HepG2 (cell line): ENCODE data around the gene TMEM273. TPM values are rescaled to one million over a fixed set of nuclear protein-coding genes. Genes with fewer than 3 reads are reported as not detected.

Source experiments
- ATAC-seq: fragments of 200-7000 bp; cut with Tn5 transposase; 3 replicates; pipeline ENCODE4 v1.9.1; 2020; ENCODE audit warnings: mild to moderate bottlenecking, moderate library complexity
- BruUV-seq: library from RNA; stranded (reverse); fragments of 400-500 nt; replicated peaks from 2 replicates; lab custom pipeline; 2021; lab: Mats Ljungman, UMichigan
- CTCF ChIA-PET: fragments of 300-600 bp; formaldehyde crosslinking; extraction: SDS; loops from one replicate; lab custom pipeline; 2021; ENCODE audit warnings: low total read pairs, inconsistent platforms, low intra/inter-chr PET ratio; lab: Yijun Ruan, JAX
- POLR2A ChIA-PET: fragments of 350-600 bp; sonication (Branson Sonifier 250); formaldehyde crosslinking; loops from one replicate; lab custom pipeline; 2020; ENCODE audit warnings: antibody characterized with exemption, inconsistent platforms; lab: Yijun Ruan, JAX
- DNase-seq: peaks from one replicate; pipeline ENCODE4 v3.0.0-alpha.2; 2015; ENCODE audit warnings: low spot score
- FAIRE-seq: peaks from 3 replicates; lab custom pipeline; 2011; peaks lifted over from hg19 to GRCh38; lab: Jason Lieb, UNC
- H2AFZ ChIP-seq: one replicate; pipeline ENCODE4 v1.6.1; 2011; ENCODE audit warnings: low read length, inconsistent platforms
- H3K27ac ChIP-seq: fragments of 300-600 bp; 3 replicates; pipeline ENCODE4 v1.8.0; 2011; ENCODE audit warnings: mixed run types, mild to moderate bottlenecking, mixed read lengths, low read length, inconsistent platforms; ENCODE audit not compliant: insufficient read depth; ENCODE audit errors: extremely low read length
- H3K27me3 ChIP-seq, 2 experiments: fragments of 200-600 bp in 1 of 2; 2 replicates in 1 of 2; 3 replicates in 1 of 2; pipeline versions ENCODE4 v1.6.0 to v1.8.0; 2011; ENCODE audit warnings: low read length in 2 of 2, mild to moderate bottlenecking in 2 of 2, moderate library complexity in 2 of 2, inconsistent platforms in 1 of 2; ENCODE audit not compliant: insufficient read depth in 2 of 2, control insufficient read depth in 1 of 2
- H3K36me3 ChIP-seq, 2 experiments: fragments of 200-600 bp in 1 of 2; replicated peaks in 1 of 2; 2 replicates in 1 of 2; 3 replicates in 1 of 2; pipeline versions ENCODE4 v1.5.1 to v1.8.0; 2011; ENCODE audit warnings: low read length in 2 of 2, inconsistent platforms in 1 of 2; ENCODE audit not compliant: insufficient read depth in 2 of 2, control insufficient read depth in 1 of 2
- H3K4me1 ChIP-seq: 2 replicates; pipeline ENCODE4 v1.5.1; 2012; ENCODE audit warnings: low read length, inconsistent platforms; ENCODE audit not compliant: insufficient read depth
- H3K4me2 ChIP-seq: 2 replicates; pipeline ENCODE4 v1.6.0; 2011; ENCODE audit warnings: low read depth, low read length, inconsistent platforms
- H3K4me3 ChIP-seq, 3 experiments: fragments of 200-600 bp in 1 of 3; sonication (generic), shearing (Covaris generic) in 1 of 3; replicated peaks in 1 of 3; 2 replicates each; pipeline ENCODE4 v1.5.1; 2011 to 2016; ENCODE audit warnings: low read length in 3 of 3, inconsistent platforms in 2 of 3, low read depth in 2 of 3, mild to moderate bottlenecking in 2 of 3, control low read depth in 1 of 3, mixed read lengths in 1 of 3; ENCODE audit not compliant: insufficient read depth in 1 of 3
- H3K79me2 ChIP-seq: one replicate; pipeline ENCODE4 v1.6.1; 2011; ENCODE audit warnings: low read length, inconsistent platforms; ENCODE audit not compliant: insufficient read depth
- H3K9ac ChIP-seq: 2 replicates; pipeline ENCODE4 v1.6.0; 2011; ENCODE audit warnings: mild to moderate bottlenecking, low read depth, low read length, inconsistent platforms; ENCODE audit not compliant: insufficient read depth
- H3K9me3 ChIP-seq: 2 replicates; pipeline ENCODE4 v1.5.1; 2012; ENCODE audit warnings: mild to moderate bottlenecking, low read length
- H4K20me1 ChIP-seq: 2 replicates; pipeline ENCODE4 v1.6.0; 2011; ENCODE audit warnings: inconsistent platforms, mild to moderate bottlenecking, low read length, moderate library complexity; ENCODE audit not compliant: insufficient read depth
- FOXA1 ChIP-seq, 2 experiments: fragments of 450-650 bp in 1 of 2; sonication (generic) in 1 of 2; formaldehyde crosslinking in 1 of 2; IDR thresholded peaks; 2 replicates each; pipeline versions ENCODE4 v1.4.0 to v1.6.1; 2016 to 2020; ENCODE audit warnings: missing genetic modification reagents in 1 of 2
- GATAD1 ChIP-seq: IDR thresholded peaks from 2 replicates; pipeline ENCODE4 v1.6.1; 2016; ENCODE audit warnings: missing genetic modification reagents, missing compliant biosample characterization
- HMG20A ChIP-seq: IDR thresholded peaks from 2 replicates; pipeline ENCODE4 v1.6.1; 2016; ENCODE audit warnings: borderline replicate concordance
- JDP2 ChIP-seq: sonication (generic); formaldehyde crosslinking; IDR thresholded peaks from 2 replicates; pipeline ENCODE4 v1.8.1; 2022; ENCODE audit warnings: missing genetic modification reagents, borderline replicate concordance
- MAFG ChIP-seq: sonication (generic); formaldehyde crosslinking; IDR thresholded peaks from 2 replicates; pipeline ENCODE4 v1.5.1; 2020; ENCODE audit warnings: mild to moderate bottlenecking, missing genetic modification reagents
- TOPORS ChIP-seq: sonication (generic); formaldehyde crosslinking; IDR thresholded peaks from 2 replicates; pipeline ENCODE4 v1.8.0; 2023; ENCODE audit warnings: mild to moderate bottlenecking, missing genetic modification reagents
- ZNF207 ChIP-seq: fragments of 450-650 bp; IDR thresholded peaks from 2 replicates; pipeline ENCODE4 v1.6.1; 2016; ENCODE audit warnings: antibody characterized with exemption, borderline replicate concordance
- ZNF570 ChIP-seq: sonication (generic); formaldehyde crosslinking; IDR thresholded peaks from 2 replicates; pipeline ENCODE4 v1.4.0; 2020; ENCODE audit warnings: mild to moderate bottlenecking, missing genetic modification reagents, borderline replicate concordance
- ZNF724P ChIP-seq: sonication (generic); formaldehyde crosslinking; IDR thresholded peaks from 2 replicates; pipeline ENCODE4 v1.8.0; 2022; ENCODE audit warnings: missing genetic modification reagents, borderline replicate concordance
- WGBS: methylation state at CpG from one replicate; pipeline ENCODE4 v1.1.6; 2017; ENCODE audit warnings: low lambda C conversion rate; 5-methylcytosine and 5-hydroxymethylcytosine counted together
- in situ Hi-C: cut with HindIII; loops from 2 replicates; pipeline ENCODE4 v1.10.0; 2017; ENCODE audit warnings: low pct_unique_long_range_greater_than_20kb; ENCODE audit not compliant: extremely low pct_ligation_motif_present
- intact Hi-C: fragments of 100-400 bp; cut with micrococcal nuclease; formaldehyde crosslinking; loops from one replicate; pipeline ENCODE4 v1.10.0; 2022; ENCODE audit not compliant: unreplicated experiment
- polyA plus RNA-seq, 8 experiments: library from polyadenylated mRNA; depleted of rRNA in 3 of 8; stranded (reverse) in 7 of 8; unstranded in 1 of 8; fragments of >200 nt; fragmentation: Illumina TruSeq in 4 of 8; extraction: Trizol in 4 of 8; gene quantifications; 2 replicates each; pipeline versions ENCODE4 v1.2.1 to v1.2.3, GENCODE V29; 2011 to 2016; ENCODE audit warnings: low read depth in 4 of 8, missing spikeins in 1 of 8, mixed read lengths in 1 of 8; ENCODE audit not compliant: insufficient read depth in 1 of 8
- total RNA-seq, 5 experiments: library from RNA; depleted of rRNA; stranded (reverse); fragments of >200 nt; fragmentation: Illumina TruSeq; extraction: Trizol; gene quantifications; 2 replicates each; pipeline ENCODE4 v1.2.3, GENCODE V29; 2016; ENCODE audit warnings: low read depth in 1 of 5
- TF ChIP-seq, protein P1 (sequence below): sonication (generic); formaldehyde crosslinking; IDR thresholded peaks from one replicate; pipeline ENCODE4 v1.5.1; 2020; ENCODE audit warnings: mild to moderate bottlenecking, missing genetic modification reagents; ENCODE audit errors: not compliant biosample characterization
- TF ChIP-seq, protein P2 (sequence below): IDR thresholded peaks from 2 replicates; pipeline ENCODE4 v1.6.1; 2016

Gene TMEM273
- total and polyA plus RNA-seq, 2 of the 13 experiments (the other 11 are each of a cell fraction or from before 2014, with no cell fraction given): not detected

GRCh38 chr10:49187044-49187484 lies 1.1 kb downstream of the TMEM273 start:
- Histone ChIP-seq H3K4me1 (no peaks in the 10 kb centered on the region), H3K79me2 (no peaks in the 10 kb centered on the region), H4K20me1 (no peaks in the 10 kb centered on the region), H3K9me3 (no peaks in the 10 kb centered on the region), H3K4me3 (no peak overlapping the region), H3K4me2 (no peak overlapping the region), H3K27ac (no peak overlapping the region), H3K36me3 (no peaks in the 10 kb centered on the region), H3K9ac (no peak overlapping the region), H3K27me3 (peaks cover 0 to 19% of the 10 kb centered on the region in 2 experiments; a peak in 3 of 5 replicates), H2AFZ (no peak overlapping the region)
- WGBS: 0% methylated on average over 7 of the region's 8 CpGs
- ATAC-seq (no peak), FAIRE-seq (no peak), DNase-seq (no peak)
- BruUV-seq: no TSS peak
- in situ Hi-C loops: no loop called here
- ChIA-PET POLR2A (no interaction called here), CTCF (no interaction called here)
- intact Hi-C loops: no loop called here
- TF ChIP-seq, protein P1, sequence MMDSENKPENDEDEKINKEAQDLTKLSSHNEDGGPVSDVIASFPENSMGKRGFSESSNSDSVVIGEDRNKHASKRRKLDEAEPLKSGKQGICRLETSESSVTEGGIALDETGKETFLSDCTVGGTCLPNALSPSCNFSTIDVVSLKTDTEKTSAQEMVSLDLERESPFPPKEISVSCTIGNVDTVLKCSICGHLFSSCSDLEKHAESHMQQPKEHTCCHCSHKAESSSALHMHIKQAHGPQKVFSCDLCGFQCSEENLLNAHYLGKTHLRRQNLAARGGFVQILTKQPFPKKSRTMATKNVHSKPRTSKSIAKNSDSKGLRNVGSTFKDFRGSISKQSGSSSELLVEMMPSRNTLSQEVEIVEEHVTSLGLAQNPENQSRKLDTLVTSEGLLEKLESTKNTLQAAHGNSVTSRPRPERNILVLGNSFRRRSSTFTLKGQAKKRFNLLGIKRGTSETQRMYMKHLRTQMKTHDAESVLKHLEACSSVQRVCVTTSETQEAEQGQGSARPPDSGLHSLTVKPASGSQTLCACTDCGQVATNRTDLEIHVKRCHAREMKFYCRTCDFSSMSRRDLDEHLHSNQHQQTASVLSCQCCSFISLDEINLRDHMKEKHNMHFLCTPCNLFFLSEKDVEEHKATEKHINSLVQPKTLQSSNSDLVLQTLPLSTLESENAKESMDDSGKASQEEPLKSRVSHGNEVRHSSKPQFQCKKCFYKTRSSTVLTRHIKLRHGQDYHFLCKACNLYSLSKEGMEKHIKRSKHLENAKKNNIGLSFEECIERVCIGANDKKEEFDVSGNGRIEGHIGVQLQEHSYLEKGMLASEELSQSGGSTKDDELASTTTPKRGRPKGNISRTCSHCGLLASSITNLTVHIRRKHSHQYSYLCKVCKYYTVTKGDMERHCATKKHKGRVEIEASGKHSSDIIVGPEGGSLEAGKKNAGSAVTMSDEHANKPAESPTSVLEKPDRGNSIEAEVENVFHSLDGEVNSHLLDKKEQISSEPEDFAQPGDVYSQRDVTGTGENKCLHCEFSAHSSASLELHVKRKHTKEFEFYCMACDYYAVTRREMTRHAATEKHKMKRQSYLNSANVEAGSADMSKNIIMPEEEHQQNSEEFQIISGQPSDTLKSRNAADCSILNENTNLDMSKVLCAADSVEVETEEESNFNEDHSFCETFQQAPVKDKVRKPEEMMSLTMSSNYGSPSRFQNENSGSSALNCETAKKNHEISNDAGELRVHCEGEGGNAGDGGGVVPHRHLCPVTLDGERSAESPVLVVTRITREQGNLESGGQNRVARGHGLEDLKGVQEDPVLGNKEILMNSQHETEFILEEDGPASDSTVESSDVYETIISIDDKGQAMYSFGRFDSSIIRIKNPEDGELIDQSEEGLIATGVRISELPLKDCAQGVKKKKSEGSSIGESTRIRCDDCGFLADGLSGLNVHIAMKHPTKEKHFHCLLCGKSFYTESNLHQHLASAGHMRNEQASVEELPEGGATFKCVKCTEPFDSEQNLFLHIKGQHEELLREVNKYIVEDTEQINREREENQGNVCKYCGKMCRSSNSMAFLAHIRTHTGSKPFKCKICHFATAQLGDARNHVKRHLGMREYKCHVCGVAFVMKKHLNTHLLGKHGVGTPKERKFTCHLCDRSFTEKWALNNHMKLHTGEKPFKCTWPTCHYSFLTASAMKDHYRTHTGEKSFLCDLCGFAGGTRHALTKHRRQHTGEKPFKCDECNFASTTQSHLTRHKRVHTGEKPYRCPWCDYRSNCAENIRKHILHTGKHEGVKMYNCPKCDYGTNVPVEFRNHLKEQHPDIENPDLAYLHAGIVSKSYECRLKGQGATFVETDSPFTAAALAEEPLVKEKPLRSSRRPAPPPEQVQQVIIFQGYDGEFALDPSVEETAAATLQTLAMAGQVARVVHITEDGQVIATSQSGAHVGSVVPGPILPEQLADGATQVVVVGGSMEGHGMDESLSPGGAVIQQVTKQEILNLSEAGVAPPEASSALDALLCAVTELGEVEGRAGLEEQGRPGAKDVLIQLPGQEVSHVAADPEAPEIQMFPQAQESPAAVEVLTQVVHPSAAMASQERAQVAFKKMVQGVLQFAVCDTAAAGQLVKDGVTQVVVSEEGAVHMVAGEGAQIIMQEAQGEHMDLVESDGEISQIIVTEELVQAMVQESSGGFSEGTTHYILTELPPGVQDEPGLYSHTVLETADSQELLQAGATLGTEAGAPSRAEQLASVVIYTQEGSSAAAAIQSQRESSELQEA: no peak
- TF ChIP-seq ZNF207: no peak
- TF ChIP-seq, protein P2, sequence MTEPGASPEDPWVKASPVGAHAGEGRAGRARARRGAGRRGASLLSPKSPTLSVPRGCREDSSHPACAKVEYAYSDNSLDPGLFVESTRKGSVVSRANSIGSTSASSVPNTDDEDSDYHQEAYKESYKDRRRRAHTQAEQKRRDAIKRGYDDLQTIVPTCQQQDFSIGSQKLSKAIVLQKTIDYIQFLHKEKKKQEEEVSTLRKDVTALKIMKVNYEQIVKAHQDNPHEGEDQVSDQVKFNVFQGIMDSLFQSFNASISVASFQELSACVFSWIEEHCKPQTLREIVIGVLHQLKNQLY: no peak
- no peak for TF ChIP-seq MAFG (CRISPR knock-in tag)
- no peak for TF ChIP-seq ZNF724P (CRISPR knock-in tag)
- TF ChIP-seq TOPORS: no peak
- TF ChIP-seq JDP2 (CRISPR knock-in tag): no peak
- TF ChIP-seq HMG20A (CRISPR knock-in tag): no peak
- no peak for TF ChIP-seq ZNF570 (CRISPR knock-in tag)
- no peak for TF ChIP-seq GATAD1 (CRISPR knock-in tag)
- TF ChIP-seq FOXA1 (IDR thresholded peaks at IDR 0.05): no peak
- no peak for TF ChIP-seq FOXA1 (CRISPR knock-in tag; IDR thresholded peaks at IDR 0.05)
- TF ChIP-seq, all 625 proteins: peak for 0
